ENCODE results near the gene CDKAL1.
A peak's percentile ranks its signal among the peaks of the same experiment; 100 is the strongest.

Gene CDKAL1

DNA sequence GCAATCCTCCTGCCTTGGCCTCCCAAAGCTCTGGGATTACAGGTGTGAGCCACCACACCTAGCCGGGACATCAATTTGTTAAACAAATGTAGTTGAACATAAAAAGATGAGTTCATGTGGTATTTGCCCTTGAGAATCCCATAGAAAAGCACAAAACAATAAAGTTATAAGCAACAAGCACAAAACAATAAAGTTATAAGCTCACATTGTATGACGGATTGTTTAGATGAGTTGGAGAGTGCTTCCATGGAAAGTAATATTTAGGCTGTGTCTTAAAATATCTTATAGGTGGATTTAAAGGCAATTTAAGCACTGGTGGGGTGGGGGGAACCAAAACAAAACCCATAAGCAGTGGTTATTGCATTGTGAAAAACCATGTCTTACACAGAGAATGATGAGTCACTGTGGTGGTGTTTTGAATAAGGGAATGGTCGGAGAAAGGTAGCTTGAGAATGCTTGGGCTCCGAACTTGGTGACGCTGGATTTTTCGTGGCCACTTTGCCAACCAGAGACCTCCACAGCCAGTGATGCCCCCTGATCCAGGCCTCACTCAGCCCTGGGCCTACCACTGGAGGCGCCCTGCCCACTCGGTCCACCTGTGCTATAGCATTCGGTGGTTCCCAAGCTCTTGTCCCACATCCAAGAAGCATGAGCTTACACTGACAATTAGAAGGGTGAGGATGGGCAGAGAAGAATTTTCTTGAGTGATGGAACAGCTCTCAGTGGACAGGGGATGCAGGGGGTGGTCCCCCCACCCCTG, 256.0 kb downstream of the CDKAL1 start:
- Histone ChIP-seq H3K4me3 (ENCODE audit: extremely low read depth, insufficient read depth, low read length, poor library complexity, severe bottlenecking) (no peak overlapping the region), H3K36me3 (ENCODE audit: control insufficient read depth, insufficient read depth, low read length) (no peaks in the 10 kb centered on the region), H3K27ac (ENCODE audit: low read depth, low read length, severe bottlenecking) (no peak overlapping the region), H3K9me3 (ENCODE audit: control insufficient read depth, low read length) (no peaks in the 10 kb centered on the region), H3K4me1 (ENCODE audit: control insufficient read depth, insufficient read depth, low read length, poor library complexity, severe bottlenecking) (no peaks in the 10 kb centered on the region)
- WGBS, 2 experiments (ENCODE audit: insufficient coverage in 2 of 2): 81 to 93% methylated on average over 4 to 5 of the region's 9 CpGs

DNA sequence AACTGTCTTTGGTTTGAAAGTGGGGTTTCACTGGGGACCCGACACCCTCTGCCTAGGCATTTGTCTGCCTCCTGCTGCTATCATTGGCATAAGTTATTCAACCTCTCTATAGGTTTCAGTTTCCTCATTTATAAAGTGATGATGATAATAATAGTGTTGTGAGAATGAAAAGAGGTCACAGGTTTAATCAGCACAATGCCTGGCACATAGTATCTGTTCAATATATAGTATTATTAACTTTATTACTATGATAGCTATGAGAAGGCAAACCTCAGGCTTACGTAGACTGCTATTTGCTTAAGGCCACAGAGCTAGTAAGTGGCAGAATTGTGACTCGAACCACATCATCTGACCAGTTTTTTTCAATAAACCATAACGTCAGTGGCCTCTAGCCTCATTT, 256.8 kb downstream of the CDKAL1 start:
- H3K9me3 ChIP-seq (ENCODE audit: control insufficient read depth, low read length): no peaks in the 10 kb centered on the region
- H3K4me3 ChIP-seq (ENCODE audit: extremely low read depth, insufficient read depth, low read length, poor library complexity, severe bottlenecking): no peak overlapping the region
- H3K36me3 ChIP-seq (ENCODE audit: control insufficient read depth, insufficient read depth, low read length): no peaks in the 10 kb centered on the region
- no peak overlapping the region for H3K27ac ChIP-seq (ENCODE audit: low read depth, low read length, severe bottlenecking)
- H3K4me1 ChIP-seq (ENCODE audit: control insufficient read depth, insufficient read depth, low read length, poor library complexity, severe bottlenecking): no peaks in the 10 kb centered on the region
- 100% methylated on average over 2 of the region's 4 CpGs; no CpG with 5 or more reads in 1 of the 2 experiments for WGBS, 2 experiments (ENCODE audit: insufficient coverage in 2 of 2)

DNA sequence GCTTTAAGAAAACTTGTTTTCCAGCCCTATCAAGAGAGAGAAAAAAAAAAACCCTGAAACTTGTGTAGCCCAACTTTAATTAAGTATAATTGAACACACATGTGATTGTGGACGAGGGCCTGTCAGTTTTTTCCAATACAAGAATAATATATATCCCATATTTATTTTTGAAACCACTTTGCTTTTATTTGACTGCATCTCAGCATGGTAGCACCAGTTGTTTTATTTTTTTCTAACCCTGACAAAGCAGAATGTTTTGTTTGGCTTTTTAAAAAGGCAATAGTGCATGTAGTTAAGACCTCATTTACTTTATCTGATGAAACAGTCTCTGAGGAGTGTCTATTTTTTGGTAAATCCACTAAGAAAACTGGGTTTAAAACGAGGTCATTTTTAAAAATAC, 257.7 kb downstream of the CDKAL1 start:
- Histone ChIP-seq H3K27ac (ENCODE audit: low read depth, low read length, severe bottlenecking) (no peak overlapping the region), H3K4me3 (ENCODE audit: extremely low read depth, insufficient read depth, low read length, poor library complexity, severe bottlenecking) (no peak overlapping the region), H3K9me3 (ENCODE audit: control insufficient read depth, low read length) (no peaks in the 10 kb centered on the region), H3K36me3 (ENCODE audit: control insufficient read depth, insufficient read depth, low read length) (no peaks in the 10 kb centered on the region), H3K4me1 (ENCODE audit: control insufficient read depth, insufficient read depth, low read length, poor library complexity, severe bottlenecking) (no peaks in the 10 kb centered on the region)
- WGBS, 2 experiments (ENCODE audit: insufficient coverage in 2 of 2): 67 to 100% methylated on average over 1 of the region's 2 CpGs

DNA sequence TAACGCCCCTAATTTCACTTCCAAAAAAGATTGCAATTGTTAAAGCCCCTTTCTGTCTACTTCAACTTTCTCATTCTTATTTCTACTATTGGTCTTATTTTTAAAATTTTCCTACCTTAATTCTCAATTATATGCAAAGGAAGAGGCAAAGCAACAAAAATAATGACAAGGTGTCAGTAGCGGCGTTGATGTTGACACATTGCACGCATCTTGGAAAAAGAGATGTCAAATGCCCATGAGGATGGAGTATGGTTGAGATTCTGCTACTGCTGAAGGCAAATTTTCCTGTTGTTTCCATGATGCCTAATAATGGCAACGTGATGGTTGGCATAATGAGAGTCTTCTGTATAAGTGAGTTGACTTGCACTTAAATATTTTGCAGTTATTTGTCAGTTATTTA, 258.9 kb downstream of the CDKAL1 start:
- Histone ChIP-seq H3K27ac (ENCODE audit: low read depth, low read length, severe bottlenecking) (no peak overlapping the region), H3K4me1 (ENCODE audit: control insufficient read depth, insufficient read depth, low read length, poor library complexity, severe bottlenecking) (no peaks in the 10 kb centered on the region), H3K36me3 (ENCODE audit: control insufficient read depth, insufficient read depth, low read length) (no peaks in the 10 kb centered on the region), H3K4me3 (ENCODE audit: extremely low read depth, insufficient read depth, low read length, poor library complexity, severe bottlenecking) (no peak overlapping the region), H3K9me3 (ENCODE audit: control insufficient read depth, low read length) (no peaks in the 10 kb centered on the region)
- 67% methylated on average over 3 of the region's 5 CpGs for WGBS, 2 experiments (ENCODE audit: insufficient coverage in 2 of 2)

DNA sequence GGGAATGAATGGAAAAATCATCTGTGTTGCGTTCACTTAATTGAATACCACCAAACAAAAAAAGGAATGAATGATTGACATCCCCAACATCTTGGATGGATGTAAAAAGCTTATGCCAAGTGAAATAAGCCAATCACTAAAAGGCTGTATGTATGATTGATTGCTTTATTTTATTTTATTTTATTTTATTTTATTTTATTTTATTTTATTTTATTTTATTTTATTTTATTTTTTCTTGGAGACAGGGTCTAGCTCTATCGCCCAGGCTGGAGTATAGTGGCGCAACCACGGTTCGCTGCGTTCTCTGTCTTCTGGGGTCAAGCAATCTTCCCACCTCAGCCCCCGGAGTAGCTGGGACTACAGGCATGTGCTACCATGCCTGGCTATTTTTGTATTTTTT, 263.3 kb downstream of the CDKAL1 start:
- 96% methylated on average over 5 of the region's 7 CpGs; no CpG with 5 or more reads in 1 of the 2 experiments for WGBS, 2 experiments (ENCODE audit: insufficient coverage in 2 of 2)

DNA sequence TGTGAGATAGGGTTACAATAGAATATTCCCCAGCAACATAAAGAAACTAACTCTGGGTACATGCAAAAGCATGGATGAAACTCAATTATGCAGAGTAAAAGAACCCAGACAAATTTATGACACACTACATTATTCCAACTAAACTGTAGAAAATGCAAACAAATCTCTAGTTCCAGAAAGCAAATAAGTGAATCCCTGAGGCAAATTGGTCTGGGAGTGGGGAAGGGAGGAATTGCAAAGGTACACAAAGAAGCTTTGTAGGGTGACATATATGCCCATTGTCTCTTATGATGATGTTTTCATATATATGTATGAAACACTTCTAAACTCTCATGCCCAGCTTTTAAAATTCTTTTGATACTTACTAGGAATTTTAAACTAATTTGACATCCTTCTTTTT, 266.0 kb downstream of the CDKAL1 start:
- Histone ChIP-seq H3K27ac (ENCODE audit: low read depth, low read length, severe bottlenecking) (no peak overlapping the region), H3K36me3 (ENCODE audit: control insufficient read depth, insufficient read depth, low read length) (no peaks in the 10 kb centered on the region), H3K4me1 (ENCODE audit: control insufficient read depth, insufficient read depth, low read length, poor library complexity, severe bottlenecking) (peaks cover 8% of the 10 kb centered on the region), H3K4me3 (ENCODE audit: extremely low read depth, insufficient read depth, low read length, poor library complexity, severe bottlenecking) (no peak overlapping the region), H3K9me3 (ENCODE audit: control insufficient read depth, low read length) (no peaks in the 10 kb centered on the region)

More for the DNA sequence above, 263.3 kb downstream of the CDKAL1 start:
- no peaks in the 10 kb centered on the region for H3K36me3 ChIP-seq (ENCODE audit: control insufficient read depth, insufficient read depth, low read length)
- H3K9me3 ChIP-seq (ENCODE audit: control insufficient read depth, low read length): no peaks in the 10 kb centered on the region
- no peak overlapping the region for H3K4me3 ChIP-seq (ENCODE audit: extremely low read depth, insufficient read depth, low read length, poor library complexity, severe bottlenecking)
- H3K27ac ChIP-seq (ENCODE audit: low read depth, low read length, severe bottlenecking): no peak overlapping the region
- H3K4me1 ChIP-seq (ENCODE audit: control insufficient read depth, insufficient read depth, low read length, poor library complexity, severe bottlenecking): no peaks in the 10 kb centered on the region

DNA sequence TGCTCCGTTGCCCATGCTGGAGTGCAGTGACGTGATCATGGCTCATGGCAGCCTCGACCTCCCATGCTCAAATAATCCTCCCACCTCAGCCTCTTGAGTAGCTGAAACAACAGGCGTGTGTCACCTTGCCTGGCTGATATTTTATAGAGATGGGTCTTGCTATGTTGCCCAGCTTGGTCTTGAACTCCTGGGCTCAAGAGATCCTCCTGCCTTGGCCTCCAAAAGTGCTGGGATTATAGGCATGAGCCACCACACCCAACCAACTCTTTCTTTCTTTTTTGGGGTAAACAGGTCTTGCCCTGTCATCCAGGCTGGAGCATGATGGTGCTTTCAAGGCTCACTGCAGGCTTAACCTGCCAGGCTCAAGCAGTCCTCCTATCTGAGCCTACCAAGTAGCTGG, 266.4 kb downstream of the CDKAL1 start:
- WGBS, 2 experiments (ENCODE audit: insufficient coverage in 2 of 2): 91% methylated on average over 3 of the region's 4 CpGs; no CpG with 5 or more reads in 1 of the 2 experiments
- peaks cover 8% of the 10 kb centered on the region for H3K4me1 ChIP-seq (ENCODE audit: control insufficient read depth, insufficient read depth, low read length, poor library complexity, severe bottlenecking)

DNA sequence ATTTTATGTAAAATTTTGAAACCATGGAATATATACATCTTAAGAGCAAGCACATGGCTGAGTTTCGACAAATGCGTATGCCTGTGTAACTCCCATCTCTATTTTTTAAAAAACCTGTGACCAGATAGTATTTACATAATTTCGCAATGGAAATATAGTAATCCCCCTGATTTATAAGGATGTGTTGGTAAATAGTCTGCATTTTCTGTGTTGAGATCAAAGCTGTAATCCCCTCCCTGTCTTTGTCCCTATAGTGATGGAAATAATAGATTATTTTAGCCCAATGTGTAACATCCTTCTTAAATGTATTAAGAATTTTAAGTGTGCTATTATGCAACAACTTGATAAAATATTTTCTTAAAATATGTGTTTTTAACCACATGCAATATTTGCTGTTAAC, 267.3 kb downstream of the CDKAL1 start:
- no peak overlapping the region for H3K27ac ChIP-seq (ENCODE audit: low read depth, low read length, severe bottlenecking)
- no CpG with 5 or more reads among the region's 3 CpGs for WGBS, 2 experiments (ENCODE audit: insufficient coverage in 2 of 2)
- H3K36me3 ChIP-seq (ENCODE audit: control insufficient read depth, insufficient read depth, low read length): no peaks in the 10 kb centered on the region
- H3K4me3 ChIP-seq (ENCODE audit: extremely low read depth, insufficient read depth, low read length, poor library complexity, severe bottlenecking): no peak overlapping the region
- H3K9me3 ChIP-seq (ENCODE audit: control insufficient read depth, low read length): peaks cover under 1% of the 10 kb centered on the region
- H3K4me1 ChIP-seq (ENCODE audit: control insufficient read depth, insufficient read depth, low read length, poor library complexity, severe bottlenecking): peaks cover 8% of the 10 kb centered on the region

More for the DNA sequence above, 266.4 kb downstream of the CDKAL1 start:
- H3K4me3 ChIP-seq (ENCODE audit: extremely low read depth, insufficient read depth, low read length, poor library complexity, severe bottlenecking): no peak overlapping the region
- no peaks in the 10 kb centered on the region for H3K36me3 ChIP-seq (ENCODE audit: control insufficient read depth, insufficient read depth, low read length)
- no peaks in the 10 kb centered on the region for H3K9me3 ChIP-seq (ENCODE audit: control insufficient read depth, low read length)
- H3K27ac ChIP-seq (ENCODE audit: low read depth, low read length, severe bottlenecking): no peak overlapping the region

DNA sequence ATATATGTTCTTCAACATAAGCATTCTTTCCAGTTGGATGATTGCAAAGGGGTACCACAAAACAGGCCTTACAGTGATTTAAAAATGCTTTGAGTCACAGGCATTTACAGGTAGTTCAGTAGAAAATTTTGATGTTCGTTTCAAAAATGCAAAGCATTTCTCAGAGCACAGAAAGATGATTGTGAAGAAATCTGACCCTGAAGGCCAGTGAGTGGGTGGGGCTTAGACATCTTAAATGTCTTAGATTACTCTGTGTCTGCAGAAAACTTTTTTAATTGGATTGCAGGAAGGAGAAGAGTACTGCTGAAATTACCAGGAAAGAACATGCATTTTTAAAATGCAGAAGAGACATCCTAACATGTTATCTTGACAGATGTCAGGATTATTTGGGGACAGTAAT, 268.3 kb downstream of the CDKAL1 start:
- H3K4me3 ChIP-seq (ENCODE audit: extremely low read depth, insufficient read depth, low read length, poor library complexity, severe bottlenecking): no peak overlapping the region
- 60 to 67% methylated on average over 1 of the region's 1 CpG for WGBS, 2 experiments (ENCODE audit: insufficient coverage in 2 of 2)
- no peak overlapping the region for H3K27ac ChIP-seq (ENCODE audit: low read depth, low read length, severe bottlenecking)
- H3K36me3 ChIP-seq (ENCODE audit: control insufficient read depth, insufficient read depth, low read length): no peaks in the 10 kb centered on the region
- H3K4me1 ChIP-seq (ENCODE audit: control insufficient read depth, insufficient read depth, low read length, poor library complexity, severe bottlenecking): peaks cover 8% of the 10 kb centered on the region
- H3K9me3 ChIP-seq (ENCODE audit: control insufficient read depth, low read length): peaks cover 6% of the 10 kb centered on the region

DNA sequence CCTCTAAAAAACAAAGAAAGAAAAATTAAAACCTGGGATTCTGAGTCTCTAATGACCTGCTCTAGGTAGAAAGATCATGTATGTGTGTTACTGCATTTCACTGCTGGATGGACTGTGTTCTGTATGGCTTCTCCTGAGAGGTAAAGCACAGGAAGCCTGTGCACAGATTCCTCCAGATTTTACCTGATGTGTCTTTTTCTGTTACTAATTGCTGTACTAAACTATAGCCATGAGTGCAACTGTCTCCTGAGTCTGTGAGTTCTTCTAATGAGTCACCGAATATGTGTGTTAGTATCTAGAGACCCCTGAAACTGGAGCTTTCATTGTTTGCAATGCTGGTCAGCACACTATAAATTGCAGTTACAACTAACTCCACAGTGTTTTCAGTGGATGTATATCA, 270.8 kb downstream of the CDKAL1 start:
- Histone ChIP-seq H3K36me3 (ENCODE audit: control insufficient read depth, insufficient read depth, low read length) (no peaks in the 10 kb centered on the region), H3K4me1 (ENCODE audit: control insufficient read depth, insufficient read depth, low read length, poor library complexity, severe bottlenecking) (peaks cover 18% of the 10 kb centered on the region), H3K9me3 (ENCODE audit: control insufficient read depth, low read length) (peaks cover 6% of the 10 kb centered on the region), H3K27ac (ENCODE audit: low read depth, low read length, severe bottlenecking) (peak overlapping the region; percentile 64), H3K4me3 (ENCODE audit: extremely low read depth, insufficient read depth, low read length, poor library complexity, severe bottlenecking) (no peak overlapping the region)
- WGBS, 2 experiments (ENCODE audit: insufficient coverage in 2 of 2): 100% methylated on average over 1 of the region's 1 CpG; no CpG with 5 or more reads in 1 of the 2 experiments

DNA sequence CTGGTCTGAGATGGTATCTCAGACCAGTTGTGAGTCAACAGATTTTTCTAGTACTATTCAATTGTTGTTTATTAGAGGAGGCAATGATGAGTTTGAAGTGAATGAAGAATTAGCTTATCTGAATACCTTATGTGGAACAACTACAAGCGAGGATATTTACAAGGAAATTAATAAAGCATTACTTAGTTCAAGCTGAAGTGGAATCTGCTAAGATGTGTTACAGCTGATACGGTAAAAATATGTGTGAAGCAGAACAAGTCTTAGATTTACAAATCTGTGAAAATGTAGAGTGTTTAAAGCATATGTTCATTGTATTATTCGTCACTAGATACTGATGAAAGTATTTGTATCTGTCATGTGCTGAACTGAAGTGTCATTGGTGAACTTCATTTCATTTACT, 272.4 kb downstream of the CDKAL1 start:
- WGBS, 2 experiments (ENCODE audit: insufficient coverage in 2 of 2): 100% methylated on average over 1 of the region's 3 CpGs
- Histone ChIP-seq H3K9me3 (ENCODE audit: control insufficient read depth, low read length) (peaks cover 6% of the 10 kb centered on the region), H3K4me1 (ENCODE audit: control insufficient read depth, insufficient read depth, low read length, poor library complexity, severe bottlenecking) (peaks cover 31% of the 10 kb centered on the region), H3K4me3 (ENCODE audit: extremely low read depth, insufficient read depth, low read length, poor library complexity, severe bottlenecking) (no peak overlapping the region), H3K27ac (ENCODE audit: low read depth, low read length, severe bottlenecking) (no peak overlapping the region), H3K36me3 (ENCODE audit: control insufficient read depth, insufficient read depth, low read length) (no peaks in the 10 kb centered on the region)
